Measurements from ENCODE around the gene SDK1.

- TF ChIP-seq CTCF (IDR thresholded peaks at IDR 0.05) = no peak
- no peak for TF ChIP-seq POLR2A (IDR thresholded peaks at IDR 0.05)
- TF ChIP-seq POLR2AphosphoS5 (IDR thresholded peaks at IDR 0.05) = no peak
Observed at GRCh38 chr7:4048336-4048735, 747.3 kb downstream of the SDK1 start.
